ENCODE data around the gene NPIPA7.
"Not testable (repeated sequence)": the region's sequence is repeated elsewhere in the genome, so short reads cannot be mapped to it uniquely, and the experiment has no call there.

The NPIPA7 gene

DNA sequence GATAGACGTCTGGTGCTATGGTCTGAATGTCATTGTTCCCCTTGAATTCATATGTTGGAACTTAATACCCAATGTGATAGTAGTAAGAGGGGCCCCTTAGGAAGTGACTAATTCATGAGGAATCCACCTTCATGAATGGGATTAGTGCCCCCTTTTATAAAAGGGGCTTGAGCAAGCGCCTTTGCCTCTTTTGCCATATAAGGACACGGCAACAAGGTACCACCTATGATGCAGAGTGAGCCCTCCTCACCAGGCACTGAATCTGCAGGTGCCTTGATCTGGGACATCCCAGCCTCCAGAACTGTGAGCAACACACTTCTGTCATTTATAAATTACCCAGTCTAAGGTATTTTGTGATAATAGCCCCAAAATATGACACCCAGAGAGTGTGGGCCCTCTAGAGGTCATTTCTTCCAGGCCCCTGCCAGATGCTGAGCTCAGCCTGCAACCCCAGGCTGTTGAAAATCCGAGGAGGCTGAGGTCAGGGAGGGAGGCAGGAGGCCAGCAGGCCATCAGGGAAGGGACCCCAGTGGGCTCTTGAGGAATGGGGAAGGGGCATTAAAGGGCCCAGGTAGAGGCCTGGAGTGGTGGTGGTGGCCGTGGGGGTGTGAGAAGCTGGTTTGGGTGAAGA, 39.1 kb downstream of the NPIPA7 start:
- DNase-seq: not testable (repeated sequence)

DNA sequence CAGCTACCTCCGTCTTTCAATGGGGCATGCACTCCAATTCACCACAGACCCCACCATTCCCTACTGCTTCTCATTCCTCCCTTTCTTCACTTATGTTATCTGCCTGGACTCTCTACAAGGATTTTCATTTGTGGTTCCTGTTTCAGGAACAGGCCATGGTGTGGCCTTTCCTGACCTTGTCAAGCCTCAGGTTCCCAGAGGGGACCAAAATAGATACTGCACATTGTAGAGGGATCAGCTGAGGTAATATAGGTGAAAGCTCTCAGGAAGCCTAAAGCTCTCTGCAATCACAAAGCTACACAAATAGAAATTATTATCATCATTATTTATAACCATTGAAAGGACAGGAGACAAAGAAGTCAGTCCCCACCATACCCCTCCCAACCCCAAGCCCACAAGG, 41.6 kb downstream of the NPIPA7 start:
- not testable (repeated sequence) for DNase-seq

DNA sequence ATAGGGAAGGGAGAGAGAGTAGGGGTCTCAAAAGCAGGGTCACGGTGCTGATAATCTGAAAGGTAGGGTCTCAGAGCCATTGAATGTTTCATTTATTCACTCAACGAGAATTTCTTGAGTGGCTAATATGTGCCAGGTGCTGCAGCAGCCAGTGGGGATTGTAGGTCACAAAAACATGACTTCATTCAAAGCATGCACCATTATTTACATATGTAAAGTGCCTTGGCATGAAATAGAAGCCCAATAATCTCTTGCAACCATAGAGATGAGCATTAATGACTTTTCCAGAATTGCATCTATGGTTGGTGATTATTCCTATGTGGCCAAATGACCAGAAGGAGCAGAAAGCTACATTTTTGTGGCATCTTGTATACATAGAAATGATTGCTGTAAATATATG, 46.2 kb downstream of the NPIPA7 start:
- not testable (repeated sequence) for DNase-seq

DNA sequence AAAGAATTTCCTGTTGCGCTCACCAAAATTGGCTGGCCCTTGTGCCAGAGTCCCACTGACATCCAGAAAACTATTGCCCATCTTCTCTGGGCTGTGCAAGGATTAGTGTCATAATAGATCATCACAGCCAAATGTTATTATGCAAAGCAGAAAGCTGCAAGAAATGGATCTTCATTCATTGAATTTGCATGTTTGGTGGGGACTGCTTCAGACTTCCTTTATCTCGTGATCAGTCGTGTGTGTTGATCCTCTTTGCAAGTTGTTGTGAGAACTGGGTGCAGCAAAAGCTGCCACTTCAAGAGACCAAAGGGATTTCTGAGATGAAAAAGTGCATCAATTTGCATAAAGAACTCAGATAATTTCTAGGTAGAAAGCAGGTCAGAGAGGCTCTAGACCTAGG, 52.2 kb downstream of the NPIPA7 start:
- not testable (repeated sequence) for DNase-seq

DNA sequence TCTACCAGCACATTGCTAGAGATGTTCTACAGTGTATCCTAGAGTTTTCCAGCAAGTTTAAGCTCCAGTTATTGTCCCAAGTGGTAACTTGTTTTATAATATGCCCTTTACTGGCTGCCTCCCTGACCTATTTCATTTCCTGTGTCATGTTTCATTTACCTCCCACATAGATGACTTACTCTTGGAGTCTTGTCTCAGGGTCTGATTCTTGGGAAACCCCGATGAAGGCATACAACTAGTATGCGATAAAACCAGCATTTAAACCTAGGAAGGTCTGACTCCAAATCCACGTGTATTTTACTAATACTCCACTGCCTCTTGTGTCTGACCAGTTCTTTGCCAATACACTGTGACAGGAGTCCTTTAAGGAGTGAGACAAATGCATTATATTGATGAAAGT, 55.8 kb downstream of the NPIPA7 start:
- not testable (repeated sequence) for DNase-seq

DNA sequence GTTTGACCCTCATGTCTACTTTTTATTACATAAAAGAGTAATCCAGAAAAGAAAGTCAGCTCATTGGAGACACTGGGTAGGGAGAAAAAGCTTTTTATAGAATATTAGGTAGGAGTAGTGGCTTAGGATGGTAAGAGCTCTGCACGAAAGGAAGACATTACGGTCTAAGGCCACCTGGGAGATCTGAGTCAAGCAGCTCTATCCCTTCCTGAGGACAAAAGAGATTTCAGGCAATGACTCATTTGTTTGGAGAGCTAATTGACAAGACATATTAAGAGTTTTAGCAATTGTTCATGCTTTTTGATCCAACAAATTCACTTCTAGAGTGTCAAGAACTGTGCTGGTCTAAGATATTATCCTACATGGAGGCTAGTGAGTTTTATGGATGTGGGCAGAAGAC, 62.5 kb downstream of the NPIPA7 start:
- not testable (repeated sequence) for DNase-seq

Data from right kidney (tissue), 1 donor.